DMS 273 (cell line): ENCODE data around the gene GNB1L.
A peak's percentile ranks its signal among the peaks of the same experiment; 100 is the strongest.

Source experiments
- DNase-seq: peaks from one replicate; lab custom pipeline; 2025; ENCODE audit not compliant: unreplicated experiment; lab: John Stamatoyannopoulos, UW

GNB1L gene

GRCh38 chr22:19765477-19766239, 89.0 kb downstream of the GNB1L start:
- DNase-seq: no peak

DNA sequence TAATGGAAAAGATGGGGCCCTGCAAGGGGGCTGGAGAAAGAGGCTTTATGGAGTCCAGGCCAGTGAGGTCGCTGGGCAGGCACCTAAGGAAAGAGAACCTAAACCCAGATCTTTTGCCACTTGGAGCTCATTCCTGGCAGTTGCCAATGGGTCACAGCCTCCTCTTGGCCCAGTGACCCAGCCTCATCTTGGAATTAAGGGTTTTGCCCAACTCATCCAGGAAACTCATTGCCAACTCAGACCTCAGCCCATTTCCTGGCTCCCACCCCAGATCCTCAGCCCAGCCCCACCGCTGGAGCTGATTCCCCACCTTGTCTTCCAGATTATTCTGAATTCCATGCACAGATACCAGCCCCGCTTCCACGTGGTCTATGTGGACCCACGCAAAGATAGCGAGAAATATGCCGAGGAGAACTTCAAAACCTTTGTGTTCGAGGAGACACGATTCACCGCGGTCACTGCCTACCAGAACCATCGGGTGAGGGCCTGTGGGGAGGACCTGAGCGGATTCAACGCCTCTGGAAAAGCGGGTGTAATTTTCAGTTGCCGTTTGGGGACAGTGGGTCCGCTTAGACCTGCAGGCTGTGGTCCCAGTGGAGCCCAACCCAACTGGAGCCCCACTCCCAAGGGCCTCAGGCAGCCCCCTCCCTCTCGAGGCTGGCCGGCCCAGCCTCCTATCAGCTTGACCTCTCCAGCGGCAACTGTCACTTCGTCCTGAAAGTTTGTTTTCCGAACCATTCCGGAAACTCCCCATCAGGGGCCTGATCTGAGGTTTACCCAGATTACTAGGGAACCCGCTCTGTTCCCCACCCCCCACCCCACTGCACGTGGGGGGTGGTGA, 89.8 kb downstream of the GNB1L start:
- DNase-seq: no peak

DNA sequence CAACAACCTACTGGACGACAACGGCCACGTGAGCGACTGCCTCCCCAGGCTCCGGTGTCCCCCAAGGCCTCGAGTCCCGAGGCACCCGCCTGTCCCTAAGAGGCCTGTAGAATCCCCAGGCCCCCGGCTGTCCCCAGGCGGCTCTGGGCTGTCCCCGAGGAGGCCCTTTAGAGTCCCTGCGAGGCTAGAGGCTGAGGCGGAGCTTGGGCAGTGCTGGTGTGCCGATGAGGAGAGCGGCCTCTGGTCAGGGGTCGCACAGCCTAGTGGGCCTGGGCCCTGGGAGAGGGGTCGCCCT, 90.4 kb downstream of the GNB1L start:
- no peak for DNase-seq

- DNase-seq: no peak
Measured at GRCh38 chr22:19763458-19764298, 91.0 kb downstream of the GNB1L start.

- DNase-seq: no peak
Measured at GRCh38 chr22:19762568-19763457, 91.9 kb downstream of the GNB1L start.

GRCh38 chr22:19761725-19762567, 92.7 kb downstream of the GNB1L start:
- peak; percentile 66 for DNase-seq

- DNase-seq: peak; percentile 50
Measured at GRCh38 chr22:19760951-19761724, 93.5 kb downstream of the GNB1L start.

- DNase-seq: peak; percentile 36
Measured at GRCh38 chr22:19760058-19760950, 94.4 kb downstream of the GNB1L start, which contains the start of gene TBX1. TSS of gene TBX1 (plus strand) at chr22:19760778. CDS start at chr22:19760844, 66 bp downstream.

GRCh38 chr22:19759427-19760057, 95.1 kb downstream of the GNB1L start:
- DNase-seq: no peak

DNA sequence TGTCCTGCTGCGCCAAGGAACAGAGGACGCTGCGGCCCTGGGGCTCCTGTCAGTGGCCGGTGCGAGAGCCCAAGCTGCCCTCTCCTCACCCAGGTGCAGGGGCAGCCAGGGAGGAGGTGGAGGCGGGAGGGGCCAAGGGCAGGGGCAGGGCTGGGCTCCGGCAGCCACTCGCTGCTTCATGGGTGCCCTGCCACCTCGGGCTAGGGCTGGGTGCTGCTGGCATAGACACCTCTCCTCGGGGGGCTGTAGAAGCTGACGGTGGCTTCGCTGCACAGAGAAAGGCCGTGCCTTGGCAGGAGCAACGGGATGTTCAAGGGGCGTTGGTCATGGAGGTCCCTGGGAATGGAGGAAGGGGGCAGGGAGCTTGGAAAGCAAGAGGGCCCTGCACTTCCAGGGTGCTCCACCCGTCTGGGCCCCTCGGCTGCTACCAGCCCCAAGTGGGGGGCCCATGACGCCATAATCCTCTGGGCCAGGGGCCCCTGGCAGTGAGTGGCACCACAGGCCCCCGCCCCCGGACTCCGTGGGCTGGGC, 95.7 kb downstream of the GNB1L start:
- DNase-seq: no peak

DNA sequence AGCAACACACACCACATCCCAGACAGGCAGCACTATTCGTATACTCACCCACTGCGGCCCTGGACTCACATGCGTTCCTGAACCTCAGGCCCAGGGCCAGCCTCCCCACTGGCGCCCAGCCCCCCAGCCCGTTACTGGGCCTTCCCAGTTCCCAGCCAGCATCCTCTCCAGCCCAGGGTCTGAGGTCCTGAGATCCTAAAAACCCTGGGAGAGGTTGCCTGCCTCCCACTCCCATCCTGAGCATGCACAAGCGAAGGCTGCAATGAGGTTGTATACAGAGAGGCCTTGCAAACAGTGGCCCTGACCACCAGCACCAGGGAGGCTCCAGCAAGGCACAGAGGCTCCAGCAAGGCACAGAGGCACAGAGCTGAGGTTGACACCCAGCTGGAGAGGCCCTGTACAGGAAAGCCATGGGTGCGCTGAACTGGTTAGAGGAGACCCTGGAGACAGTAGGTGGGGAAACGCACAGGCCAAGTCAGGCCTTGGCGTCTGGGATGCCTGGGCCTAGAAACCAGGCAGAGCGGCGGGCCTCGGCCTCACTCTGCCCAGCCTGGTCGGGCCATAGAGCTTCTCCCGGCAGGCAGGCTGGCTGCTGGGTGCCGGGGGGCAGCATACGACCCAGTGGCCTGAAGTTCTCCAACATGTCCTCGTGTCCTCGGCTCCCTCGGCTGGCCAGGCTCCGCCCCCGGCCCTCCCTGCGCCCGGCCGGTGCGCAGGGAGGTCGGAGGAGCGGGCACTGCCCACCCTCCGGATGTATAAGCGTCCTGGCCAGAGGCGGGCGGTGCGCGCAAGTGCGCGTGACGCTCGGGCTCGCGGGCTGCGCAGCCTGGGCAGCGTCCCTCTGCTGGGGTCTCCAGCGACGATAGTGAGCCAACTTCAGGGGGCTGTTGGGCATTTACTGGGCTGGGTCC, 96.4 kb downstream of the GNB1L start:
- DNase-seq: no peak

DNA sequence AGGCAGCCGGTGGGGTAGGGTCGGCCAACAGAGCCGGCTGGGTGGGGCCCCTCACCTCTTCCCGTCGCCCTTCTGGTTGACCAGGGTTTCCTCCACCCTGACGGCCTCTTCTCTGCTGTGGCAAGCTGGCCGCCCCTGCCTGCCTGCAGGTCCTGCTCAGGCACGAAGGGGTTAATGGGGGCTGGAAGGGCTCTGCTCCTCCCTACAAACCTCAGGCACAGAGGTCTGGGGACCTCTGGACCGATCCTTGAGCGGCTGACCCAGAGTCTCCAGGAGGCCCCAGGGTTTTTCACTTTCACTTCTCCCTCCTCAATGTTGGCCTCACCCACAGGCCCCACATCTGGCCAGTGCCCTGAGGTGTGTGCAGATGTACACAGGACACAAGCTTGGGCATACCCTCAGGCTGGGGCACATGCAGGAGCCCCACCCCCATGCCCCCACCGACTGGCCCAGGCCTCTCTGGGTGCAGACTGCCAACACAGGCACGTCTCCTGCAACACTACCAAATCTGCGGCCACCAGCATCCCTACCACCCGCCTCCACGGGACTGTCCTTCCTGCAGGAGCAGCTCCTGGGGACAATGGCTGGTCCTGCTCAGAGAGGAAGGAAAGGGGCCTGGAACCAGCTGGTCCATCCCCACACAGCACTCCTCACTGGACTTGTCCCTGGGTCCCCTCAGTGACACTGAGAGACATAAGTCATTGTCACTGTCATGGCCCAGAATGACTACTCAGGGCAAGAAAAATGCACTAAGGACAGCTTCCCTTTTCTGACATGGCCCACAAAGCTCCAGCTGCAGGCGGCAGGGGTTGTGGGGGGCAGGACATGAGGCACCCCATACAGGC, 97.3 kb downstream of the GNB1L start:
- no peak for DNase-seq

DNA sequence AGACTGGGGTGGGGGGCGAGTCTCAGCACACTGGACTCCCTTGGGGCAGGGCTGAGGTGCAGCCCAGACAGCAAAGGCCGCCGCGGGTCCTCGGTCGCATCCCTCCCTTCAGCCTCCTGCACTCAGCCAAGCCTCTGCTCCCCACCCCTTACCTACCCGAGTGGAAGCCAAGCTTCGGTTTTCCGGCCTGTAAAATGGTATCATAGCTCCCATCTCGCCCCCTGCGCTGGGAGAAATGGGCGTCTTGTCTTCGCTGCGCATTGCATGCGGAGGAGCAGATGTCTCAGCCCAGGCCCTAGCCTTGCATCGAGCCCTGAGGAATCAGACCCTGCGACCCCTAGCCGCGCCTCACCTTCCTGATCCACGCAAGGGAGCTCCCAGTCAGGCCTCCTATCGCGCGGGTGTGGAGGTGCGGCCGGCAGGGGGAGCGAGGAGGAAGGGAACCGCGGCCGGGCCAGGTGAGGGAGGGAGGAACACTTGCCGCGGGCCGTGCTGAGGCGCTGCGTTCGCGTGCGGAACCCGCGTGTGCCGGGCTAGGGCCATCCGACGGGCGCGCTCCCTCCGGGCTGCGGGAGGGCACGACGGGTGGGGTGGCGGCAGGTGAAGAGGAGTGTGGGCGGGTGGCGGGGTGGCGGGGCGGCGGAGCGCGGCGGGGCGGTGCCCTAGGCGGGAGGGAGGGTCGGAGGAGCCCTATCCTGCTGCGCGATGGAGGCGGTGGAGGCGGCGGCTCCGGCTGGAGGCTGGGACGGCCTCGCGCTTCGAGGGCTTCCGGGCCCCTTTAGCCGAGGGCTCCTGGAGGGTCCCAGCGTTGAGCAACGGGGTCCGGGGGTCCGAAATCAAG, 98.2 kb downstream of the GNB1L start:
- DNase-seq: peak; percentile 65

GRCh38 chr22:19755722-19756287, 98.9 kb downstream of the GNB1L start:
- no peak for DNase-seq
